KMS-11 (cell line): Measurements from ENCODE around the gene ZNF177.

Experiments used
- H2AFZ ChIP-seq: fragments of 200-600 bp; sonication (generic); 2 replicates; pipeline ENCODE4 v1.6.1; 2016; ENCODE audit warnings: antibody characterized with exemption, mixed run types, low read depth
- H3K27ac ChIP-seq: fragments of 200-600 bp; sonication (generic); 2 replicates; pipeline ENCODE4 v1.6.1; 2016; ENCODE audit warnings: mild to moderate bottlenecking, mixed run types
- H3K27me3 ChIP-seq: fragments of 200-600 bp; sonication (generic); 2 replicates; pipeline ENCODE4 v1.6.1; 2017; ENCODE audit warnings: mild to moderate bottlenecking, low read depth, mixed run types, moderate library complexity; ENCODE audit not compliant: insufficient read depth
- H3K36me3 ChIP-seq: fragments of 200-600 bp; sonication (generic); 2 replicates; pipeline ENCODE4 v1.6.1; 2017; ENCODE audit warnings: mild to moderate bottlenecking, mixed run types; ENCODE audit not compliant: insufficient read depth
- H3K4me1 ChIP-seq: fragments of 200-600 bp; sonication (generic); 2 replicates; pipeline ENCODE4 v1.6.1; 2016; ENCODE audit warnings: mild to moderate bottlenecking, low read depth, mixed run types; ENCODE audit not compliant: poor library complexity, severe bottlenecking
- H3K4me2 ChIP-seq: fragments of 200-600 bp; sonication (generic); 2 replicates; pipeline ENCODE4 v1.7.0; 2016; ENCODE audit warnings: mild to moderate bottlenecking, mixed run types
- H3K4me3 ChIP-seq: fragments of 200-600 bp; sonication (generic); IDR thresholded peaks from 2 replicates; pipeline ENCODE4 v1.6.1; 2017; ENCODE audit warnings: low read depth, low read length, mixed read lengths; ENCODE audit not compliant: insufficient read depth
- H3K79me2 ChIP-seq: fragments of 200-600 bp; sonication (generic); 2 replicates; pipeline ENCODE4 v1.6.1; 2016; ENCODE audit warnings: low read depth, mixed run types; ENCODE audit not compliant: insufficient read depth
- H3K9ac ChIP-seq: fragments of 200-600 bp; sonication (generic); 2 replicates; pipeline ENCODE4 v1.6.1; 2016; ENCODE audit warnings: mild to moderate bottlenecking, mixed run types
- H4K20me1 ChIP-seq: fragments of 200-600 bp; sonication (generic); 2 replicates; pipeline ENCODE4 v1.6.1; 2016; ENCODE audit warnings: mild to moderate bottlenecking, mixed run types; ENCODE audit not compliant: insufficient read depth
- CTCF ChIP-seq: fragments of 200-600 bp; sonication (generic); conservative IDR thresholded peaks from 2 replicates; pipeline ENCODE4 v1.6.1; 2017; ENCODE audit warnings: low read depth, mild to moderate bottlenecking, antibody characterized with exemption, low read length, moderate library complexity, mixed read lengths

ZNF177 gene

GRCh38 chr19:9381361-9381785 is 18.6 kb downstream of the ZNF177 start:
- no peak overlapping the region for H3K4me3 ChIP-seq
- no peak overlapping the region for H3K27ac ChIP-seq
- H2AFZ ChIP-seq = no peak overlapping the region
- no peak for TF ChIP-seq CTCF
- no peaks in the 10 kb centered on the region for H3K36me3 ChIP-seq
- H3K27me3 ChIP-seq = no peaks in the 10 kb centered on the region
- H3K9ac ChIP-seq = no peak overlapping the region
- H3K4me2 ChIP-seq = no peak overlapping the region
- H3K79me2 ChIP-seq = no peaks in the 10 kb centered on the region
- no peaks in the 10 kb centered on the region for H4K20me1 ChIP-seq
- no peaks in the 10 kb centered on the region for H3K4me1 ChIP-seq

GRCh38 chr19:9406798-9407352 is 44.1 kb downstream of the ZNF177 start:
- Histone ChIP-seq H3K4me1 (no peaks in the 10 kb centered on the region), H3K27ac (no peak overlapping the region), H3K4me3 (no peak overlapping the region), H3K4me2 (no peak overlapping the region), H2AFZ (no peak overlapping the region), H3K79me2 (no peaks in the 10 kb centered on the region), H3K9ac (no peak overlapping the region), H3K36me3 (no peaks in the 10 kb centered on the region), H4K20me1 (no peaks in the 10 kb centered on the region), H3K27me3 (no peaks in the 10 kb centered on the region)
- no peak for TF ChIP-seq CTCF

- Histone ChIP-seq H3K79me2 (no peaks in the 10 kb centered on the region), H3K4me1 (no peaks in the 10 kb centered on the region), H3K4me3 (no peak overlapping the region), H4K20me1 (no peaks in the 10 kb centered on the region), H3K36me3 (no peaks in the 10 kb centered on the region), H2AFZ (peak overlapping the region; percentile 22; the same call in 1 of the 2 replicates), H3K9ac (no peak overlapping the region), H3K27ac (no peak overlapping the region), H3K4me2 (no peak overlapping the region), H3K27me3 (no peaks in the 10 kb centered on the region)
- TF ChIP-seq CTCF = no peak
Measured at GRCh38 chr19:9407827-9408226, 45.0 kb downstream of the ZNF177 start.

GRCh38 chr19:9413240-9413954 is 50.6 kb downstream of the ZNF177 start:
- H2AFZ ChIP-seq = no peak overlapping the region
- no peaks in the 10 kb centered on the region for H4K20me1 ChIP-seq
- TF ChIP-seq CTCF = no peak
- no peaks in the 10 kb centered on the region for H3K36me3 ChIP-seq
- no peaks in the 10 kb centered on the region for H3K79me2 ChIP-seq
- H3K27ac ChIP-seq = no peak overlapping the region
- no peak overlapping the region for H3K4me3 ChIP-seq
- no peaks in the 10 kb centered on the region for H3K4me1 ChIP-seq
- H3K9ac ChIP-seq = no peak overlapping the region
- H3K4me2 ChIP-seq = no peak overlapping the region
- no peaks in the 10 kb centered on the region for H3K27me3 ChIP-seq
